Right ventricle myocardium superior (tissue), 1 donor: ENCODE measurements around the gene ALDH7A1. TPM values are rescaled to one million over a fixed set of nuclear protein-coding genes. Genes with fewer than 3 reads are reported as not detected.

ENCODE experiments used
- ATAC-seq: fragments of 200-7000 bp; cut with Tn5 transposase; one replicate; pipeline ENCODE4 v1.9.1; 2020; ENCODE audit warnings: mild to moderate bottlenecking; ENCODE audit not compliant: poor library complexity
- DNase-seq: peaks from one replicate; pipeline ENCODE4 v3.0.0-alpha.2; 2020
- intact Hi-C: fragments of 100-400 bp; cut with DNase I; formaldehyde crosslinking; loops from one replicate; pipeline ENCODE4 v1.11.2; 2022
- total RNA-seq: library from RNA; stranded (reverse); fragmentation: NEBNext Ultra II Directional; extraction: Animal tissue kit (Norgen Biotek cat#: 25700); gene quantifications from one replicate; pipeline ENCODE4 v1.2.1, GENCODE V29; 2021
- donor health status: DM: no; HTN: yes; CAD: no; lungs with severe emphysema.

ALDH7A1 gene
- total RNA-seq, 1 donor from 2014 or later: 41.6 TPM

GRCh38 chr5:126516133-126516532, 78.9 kb downstream of the ALDH7A1 start:
- no peak for ATAC-seq
- DNase-seq: no peak
- intact Hi-C loops: no loop called here

- ATAC-seq: no peak
- intact Hi-C loops: no loop called here
These were observed 79.7 kb downstream of the ALDH7A1 start for GRCh38 chr5:126515337-126515736.

GRCh38 chr5:126514558-126515141, 80.4 kb downstream of the ALDH7A1 start:
- ATAC-seq: no peak
- no peak for DNase-seq
- intact Hi-C loops: no loop called here

More at GRCh38 chr5:126515337-126515736, 79.7 kb downstream of the ALDH7A1 start:
- DNase-seq: no peak

GRCh38 chr5:126514131-126514557, 80.9 kb downstream of the ALDH7A1 start:
- DNase-seq (no peak), ATAC-seq (no peak)
- intact Hi-C loops: no loop called here

- intact Hi-C loops: no loop called here
- ATAC-seq: no peak
- DNase-seq: no peak
These were observed 81.3 kb downstream of the ALDH7A1 start for GRCh38 chr5:126513703-126514102.

- intact Hi-C loops: no loop called here
- DNase-seq: no peak
- ATAC-seq: no peak
These were observed 81.7 kb downstream of the ALDH7A1 start for GRCh38 chr5:126513302-126513701.

GRCh38 chr5:126512451-126512850, 82.6 kb downstream of the ALDH7A1 start:
- ATAC-seq: no peak
- DNase-seq: no peak
- intact Hi-C loops: no loop called here

GRCh38 chr5:126511961-126512360, 83.1 kb downstream of the ALDH7A1 start:
- DNase-seq (no peak), ATAC-seq (no peak)
- intact Hi-C loops: no loop called here

- intact Hi-C loops: no loop called here
- peak; percentile 38 for ATAC-seq
- no peak for DNase-seq
These were observed 85.7 kb downstream of the ALDH7A1 start for GRCh38 chr5:126509339-126509738.

- DNase-seq: no peak
- intact Hi-C loops: no loop called here
- peak; percentile 83 for ATAC-seq
These were observed 86.1 kb downstream of the ALDH7A1 start for GRCh38 chr5:126508962-126509279.

- intact Hi-C loops: no loop called here
- ATAC-seq (no peak), DNase-seq (no peak)
These were observed 86.6 kb downstream of the ALDH7A1 start for GRCh38 chr5:126508251-126508961.

GRCh38 chr5:126506079-126506478, 88.9 kb downstream of the ALDH7A1 start:
- DNase-seq: no peak
- intact Hi-C loops: no loop called here
- ATAC-seq: no peak

- intact Hi-C loops: no loop called here
- DNase-seq (no peak), ATAC-seq (peak; percentile 84)
These were observed 91.4 kb downstream of the ALDH7A1 start for GRCh38 chr5:126503602-126504104.

GRCh38 chr5:126501448-126501847, 93.6 kb downstream of the ALDH7A1 start:
- ATAC-seq (no peak), DNase-seq (no peak)
- intact Hi-C loops: no loop called here

- no peak for ATAC-seq
- intact Hi-C loops: no loop called here
- DNase-seq: no peak
These were observed 95.1 kb downstream of the ALDH7A1 start for GRCh38 chr5:126499853-126500342.

GRCh38 chr5:126499278-126499677, 95.7 kb downstream of the ALDH7A1 start:
- intact Hi-C loops: no loop called here
- ATAC-seq (no peak), DNase-seq (no peak)

- ATAC-seq (no peak), DNase-seq (no peak)
- intact Hi-C loops: no loop called here
These were observed 97.5 kb downstream of the ALDH7A1 start for GRCh38 chr5:126497506-126497905.

- intact Hi-C loops: no loop called here
- DNase-seq (no peak), ATAC-seq (no peak)
These were observed 100.6 kb downstream of the ALDH7A1 start for GRCh38 chr5:126494393-126494792.

GRCh38 chr5:126492939-126493338, 102.1 kb downstream of the ALDH7A1 start:
- no peak for ATAC-seq
- DNase-seq: no peak
- intact Hi-C loops: no loop called here

- ATAC-seq (peak; percentile 30), DNase-seq (no peak)
- intact Hi-C loops: no loop called here
These were observed 104.7 kb downstream of the ALDH7A1 start for GRCh38 chr5:126490167-126490940.
